GM18870 (cell line): ENCODE data around the gene CST4.
"Not testable (repeated sequence)": the region's sequence is repeated elsewhere in the genome, so short reads cannot be mapped to it uniquely, and the experiment has no call there.

Experiments used
- ATAC-seq: cut with Tn5 transposase; IDR thresholded peaks from one replicate; pipeline ENCODE4 v1.9.1; 2021; ENCODE audit warnings: moderate library complexity; ENCODE audit not compliant: unreplicated experiment

Gene CST4

DNA sequence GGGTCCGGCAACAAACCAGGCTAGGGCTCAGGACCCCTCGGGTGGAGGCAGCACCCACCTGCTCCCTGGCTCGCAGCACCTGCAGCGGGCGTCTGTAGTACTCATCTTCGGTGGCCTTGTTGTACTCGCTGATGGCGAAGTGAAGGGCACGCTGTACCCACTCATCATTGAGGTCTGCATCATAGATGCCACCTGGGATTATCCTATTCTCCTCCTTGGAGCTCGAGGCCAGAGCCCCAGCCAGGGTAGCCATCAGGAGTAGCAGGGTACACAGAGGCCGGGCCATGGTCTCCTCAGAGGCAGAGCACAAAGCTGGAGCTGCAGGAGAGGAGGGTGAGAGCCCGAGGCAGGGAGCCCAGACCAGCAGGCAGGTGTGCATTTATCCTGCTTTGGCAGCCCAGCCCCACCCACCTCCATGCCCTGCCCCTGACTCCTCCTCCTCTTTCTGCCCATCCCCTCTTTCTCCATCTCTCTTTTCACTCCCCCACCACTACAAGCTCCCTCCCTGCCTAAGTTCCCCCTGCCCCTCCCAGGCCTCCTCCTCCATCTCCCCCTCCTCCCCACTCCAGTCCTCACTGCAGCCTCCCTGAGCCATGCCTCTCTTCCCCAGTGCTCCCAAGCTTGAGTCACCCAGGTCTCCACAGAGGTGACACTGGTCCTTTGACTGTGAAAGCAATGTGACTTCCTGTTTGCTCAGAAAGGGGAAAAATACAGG is at the start of gene CST4:
CST4 (minus strand) TSS at position 355 of the 715 bp plus-strand sequence; CDS start at position 286, 69 bp downstream.
- ATAC-seq: not testable (repeated sequence)

DNA sequence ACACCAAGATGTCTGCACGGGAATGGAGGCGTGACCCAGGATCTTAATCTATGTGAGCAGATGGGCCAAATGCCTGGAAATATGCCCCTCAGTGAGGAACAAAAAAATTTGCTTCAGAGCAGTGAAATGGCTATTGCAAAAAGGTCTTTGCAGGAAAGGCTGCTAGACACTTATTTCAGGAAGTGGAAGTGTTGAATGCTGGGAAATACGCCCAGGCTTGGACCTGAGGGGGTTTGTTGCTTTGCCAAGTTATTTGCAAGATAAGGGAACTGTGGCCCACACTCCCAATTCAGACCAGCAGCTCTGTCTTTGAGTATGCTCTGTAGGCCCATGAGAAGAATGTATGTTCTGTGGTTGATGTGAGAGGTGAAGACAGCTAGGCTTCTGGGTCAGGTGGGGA is 46.6 kb upstream of the CST4 start:
- not testable (repeated sequence) for ATAC-seq

- ATAC-seq: not testable (repeated sequence)
These were observed 46.1 kb upstream of the CST4 start for GRCh38 chr20:23734949-23735348.

DNA sequence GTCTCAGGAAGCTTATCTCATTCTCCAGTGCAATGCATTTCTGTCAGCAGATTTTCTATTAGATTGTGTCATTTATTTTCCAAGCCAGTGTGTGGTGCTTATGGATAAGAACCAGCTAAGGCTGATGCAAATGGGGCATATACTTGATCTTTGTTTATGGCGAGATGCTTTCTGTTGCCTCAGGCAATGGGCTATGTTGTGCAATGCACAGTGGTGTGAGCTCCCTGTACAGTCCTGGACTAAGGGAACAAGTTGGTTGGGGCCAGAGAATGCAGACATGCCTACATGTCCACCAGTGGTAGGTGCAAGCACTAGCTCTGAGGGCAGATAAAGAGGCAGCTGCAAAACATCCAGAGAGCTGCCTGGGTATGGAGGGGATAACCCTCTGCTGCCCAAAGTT is 45.6 kb upstream of the CST4 start:
- not testable (repeated sequence) for ATAC-seq

- no peak for ATAC-seq
These were observed 38.2 kb upstream of the CST4 start for GRCh38 chr20:23727016-23727415.

DNA sequence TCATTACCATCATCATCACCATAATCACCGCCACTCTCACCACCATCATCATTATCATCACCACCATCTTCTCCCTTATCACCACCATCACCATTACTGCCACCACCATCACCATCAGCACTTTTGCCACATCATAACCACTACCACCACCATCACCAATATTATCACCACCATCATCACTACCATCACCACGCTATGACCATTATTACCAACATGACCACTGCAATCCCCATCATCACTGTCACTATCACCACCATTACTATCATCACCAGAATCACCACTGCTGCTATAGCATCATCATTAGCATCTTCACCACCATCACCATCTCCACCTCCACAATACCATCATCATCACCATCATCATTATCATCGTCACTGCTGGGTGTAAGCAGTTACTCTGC is 36.3 kb upstream of the CST4 start:
- ATAC-seq: no peak

- not testable (repeated sequence) for ATAC-seq
These were observed 34.9 kb upstream of the CST4 start for GRCh38 chr20:23723659-23724307.

DNA sequence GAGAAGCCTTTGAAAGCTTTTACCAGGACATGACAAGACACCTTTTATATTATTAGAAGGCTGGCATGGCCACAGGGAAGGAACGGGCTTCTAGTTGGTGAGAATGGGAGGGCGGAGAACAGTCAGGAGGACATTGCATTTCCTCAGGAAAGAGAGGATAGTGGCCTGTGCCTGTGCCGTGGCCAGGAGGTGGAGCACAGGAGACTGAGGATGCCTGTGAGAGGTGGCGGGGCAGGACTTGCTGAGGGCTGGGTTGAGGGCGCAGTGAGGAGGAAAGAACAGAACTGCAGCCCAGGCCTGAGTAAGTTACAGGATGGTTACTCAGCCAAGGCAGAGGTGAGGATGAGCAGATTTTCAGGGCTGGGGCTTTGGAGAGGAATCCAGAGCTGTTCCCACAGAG is 34.0 kb upstream of the CST4 start:
- not testable (repeated sequence) for ATAC-seq

DNA sequence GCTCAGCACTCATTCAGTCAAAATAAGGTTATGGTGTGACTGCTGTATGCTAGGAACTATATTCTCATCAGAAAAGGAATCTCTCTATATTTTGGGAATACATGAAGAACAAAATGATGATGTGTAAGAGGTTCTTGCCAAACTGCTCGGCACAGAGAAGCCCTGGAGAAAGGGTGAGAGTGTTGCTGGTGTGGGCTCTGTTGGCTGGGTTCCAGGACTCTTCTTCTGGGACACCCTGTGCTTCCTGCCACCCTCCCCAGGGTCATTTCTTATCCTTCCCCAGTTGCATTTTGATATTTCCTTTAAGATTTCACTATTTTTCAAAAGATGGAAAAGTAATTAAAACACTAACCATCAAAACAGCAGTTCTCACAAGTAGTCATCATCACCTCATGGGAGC is 33.1 kb upstream of the CST4 start:
- ATAC-seq: no peak

DNA sequence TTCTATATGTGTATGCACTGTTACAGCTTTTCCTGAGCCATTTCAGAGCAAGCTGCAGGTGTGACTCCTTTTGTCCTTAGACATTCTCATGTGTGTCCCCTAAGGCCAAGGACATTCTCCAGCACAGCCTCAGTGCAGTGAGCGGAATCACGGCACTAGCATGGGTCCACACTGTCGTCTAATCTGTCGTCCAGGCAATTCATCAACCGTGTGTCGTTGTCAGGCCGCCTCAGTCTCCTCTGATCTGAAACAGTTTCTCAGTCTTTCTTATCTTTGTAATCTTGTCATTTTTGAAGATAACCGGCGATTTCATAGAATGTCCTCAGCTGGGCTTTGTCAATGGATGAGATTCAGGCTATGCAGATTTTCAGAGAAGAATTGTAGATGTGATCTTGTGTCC is 30.5 kb upstream of the CST4 start:
- ATAC-seq: not testable (repeated sequence)

GRCh38 chr20:23711778-23712177 is 22.9 kb upstream of the CST4 start:
- not testable (repeated sequence) for ATAC-seq

GRCh38 chr20:23710771-23711170 is 21.9 kb upstream of the CST4 start:
- no peak for ATAC-seq

- no peak for ATAC-seq
These were observed 17.1 kb upstream of the CST4 start for GRCh38 chr20:23705895-23706294.

- no peak for ATAC-seq
These were observed 13.2 kb upstream of the CST4 start for GRCh38 chr20:23702021-23702420.

GRCh38 chr20:23700931-23701330 is 12.1 kb upstream of the CST4 start:
- ATAC-seq: no peak

GRCh38 chr20:23697947-23698346 is 9.1 kb upstream of the CST4 start:
- ATAC-seq: no peak

DNA sequence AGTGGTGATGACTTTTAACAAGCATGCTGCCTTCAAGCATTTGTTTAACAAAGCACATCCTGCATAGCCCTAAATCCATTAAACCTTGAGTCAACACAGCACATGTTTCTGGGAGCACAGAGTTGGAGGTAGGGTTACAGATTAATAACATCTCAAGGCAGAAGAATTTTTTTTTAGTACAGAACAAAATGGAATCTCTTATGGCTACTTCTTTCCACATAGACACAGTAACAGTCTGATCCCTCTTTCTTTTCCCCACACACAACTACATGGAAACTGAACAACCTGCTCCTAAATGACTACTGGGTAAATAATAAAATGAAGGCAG is 6.2 kb upstream of the CST4 start:
- not testable (repeated sequence) for ATAC-seq

GRCh38 chr20:23694178-23695067 is 5.6 kb upstream of the CST4 start:
- ATAC-seq: not testable (repeated sequence)

- ATAC-seq: not testable (repeated sequence)
These were observed 4.1 kb upstream of the CST4 start for GRCh38 chr20:23692725-23693619.

DNA sequence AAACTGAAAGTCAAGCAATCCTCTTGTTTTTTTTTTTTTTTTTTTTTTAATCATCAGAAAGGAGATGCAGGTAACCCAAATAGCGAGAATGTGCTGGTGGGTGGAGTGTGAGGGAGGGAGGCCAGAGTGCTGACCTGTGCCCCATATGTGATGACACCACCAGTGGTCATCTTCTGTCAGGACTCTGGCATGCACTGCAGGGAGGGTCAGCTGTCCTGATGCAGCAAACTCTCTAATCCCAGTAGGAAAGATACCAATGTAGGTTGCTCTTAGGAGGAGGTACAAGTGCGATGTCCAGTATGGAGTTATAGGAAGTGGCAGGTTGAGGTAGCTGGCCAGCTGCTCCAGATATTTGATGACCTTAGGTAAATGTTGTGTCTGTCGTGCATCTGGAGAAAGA is 2.8 kb upstream of the CST4 start:
- no peak for ATAC-seq

- ATAC-seq: no peak
These were observed 1.7 kb upstream of the CST4 start for GRCh38 chr20:23690581-23690980.
